HepG2 (cell line): Measurements from ENCODE around the gene TPRG1L. TPM values are rescaled to one million over a fixed set of nuclear protein-coding genes. Genes with fewer than 3 reads are reported as not detected.

ENCODE experiments used
- ATAC-seq: fragments of 200-7000 bp; cut with Tn5 transposase; 3 replicates; pipeline ENCODE4 v1.9.1; 2020; ENCODE audit warnings: mild to moderate bottlenecking, moderate library complexity
- BruUV-seq: library from RNA; stranded (reverse); fragments of 400-500 nt; replicated peaks from 2 replicates; lab custom pipeline; 2021; lab: Mats Ljungman, UMichigan
- CTCF ChIA-PET: fragments of 300-600 bp; formaldehyde crosslinking; extraction: SDS; loops from one replicate; lab custom pipeline; 2021; ENCODE audit warnings: low total read pairs, inconsistent platforms, low intra/inter-chr PET ratio; lab: Yijun Ruan, JAX
- POLR2A ChIA-PET: fragments of 350-600 bp; sonication (Branson Sonifier 250); formaldehyde crosslinking; loops from one replicate; lab custom pipeline; 2020; ENCODE audit warnings: antibody characterized with exemption, inconsistent platforms; lab: Yijun Ruan, JAX
- DNase-seq: peaks from one replicate; pipeline ENCODE4 v3.0.0-alpha.2; 2015; ENCODE audit warnings: low spot score
- FAIRE-seq: peaks from 3 replicates; lab custom pipeline; 2011; peaks lifted over from hg19 to GRCh38; lab: Jason Lieb, UNC
- H2AFZ ChIP-seq: one replicate; pipeline ENCODE4 v1.6.1; 2011; ENCODE audit warnings: low read length, inconsistent platforms
- H3K27ac ChIP-seq: fragments of 300-600 bp; 3 replicates; pipeline ENCODE4 v1.8.0; 2011; ENCODE audit warnings: mixed run types, mild to moderate bottlenecking, mixed read lengths, low read length, inconsistent platforms; ENCODE audit not compliant: insufficient read depth; ENCODE audit errors: extremely low read length
- H3K27me3 ChIP-seq, 2 experiments: fragments of 200-600 bp in 1 of 2; 2 replicates in 1 of 2; 3 replicates in 1 of 2; pipeline versions ENCODE4 v1.6.0 to v1.8.0; 2011; ENCODE audit warnings: low read length in 2 of 2, mild to moderate bottlenecking in 2 of 2, moderate library complexity in 2 of 2, inconsistent platforms in 1 of 2; ENCODE audit not compliant: insufficient read depth in 2 of 2, control insufficient read depth in 1 of 2
- H3K36me3 ChIP-seq, 2 experiments: fragments of 200-600 bp in 1 of 2; replicated peaks in 1 of 2; 2 replicates in 1 of 2; 3 replicates in 1 of 2; pipeline versions ENCODE4 v1.5.1 to v1.8.0; 2011; ENCODE audit warnings: low read length in 2 of 2, inconsistent platforms in 1 of 2; ENCODE audit not compliant: insufficient read depth in 2 of 2, control insufficient read depth in 1 of 2
- H3K4me1 ChIP-seq: 2 replicates; pipeline ENCODE4 v1.5.1; 2012; ENCODE audit warnings: low read length, inconsistent platforms; ENCODE audit not compliant: insufficient read depth
- H3K4me2 ChIP-seq: 2 replicates; pipeline ENCODE4 v1.6.0; 2011; ENCODE audit warnings: low read depth, low read length, inconsistent platforms
- H3K4me3 ChIP-seq, 3 experiments: fragments of 200-600 bp in 1 of 3; sonication (generic), shearing (Covaris generic) in 1 of 3; replicated peaks in 1 of 3; 2 replicates each; pipeline ENCODE4 v1.5.1; 2011 to 2016; ENCODE audit warnings: low read length in 3 of 3, inconsistent platforms in 2 of 3, low read depth in 2 of 3, mild to moderate bottlenecking in 2 of 3, control low read depth in 1 of 3, mixed read lengths in 1 of 3; ENCODE audit not compliant: insufficient read depth in 1 of 3
- H3K79me2 ChIP-seq: one replicate; pipeline ENCODE4 v1.6.1; 2011; ENCODE audit warnings: low read length, inconsistent platforms; ENCODE audit not compliant: insufficient read depth
- H3K9ac ChIP-seq: 2 replicates; pipeline ENCODE4 v1.6.0; 2011; ENCODE audit warnings: mild to moderate bottlenecking, low read depth, low read length, inconsistent platforms; ENCODE audit not compliant: insufficient read depth
- H3K9me3 ChIP-seq: 2 replicates; pipeline ENCODE4 v1.5.1; 2012; ENCODE audit warnings: mild to moderate bottlenecking, low read length
- H4K20me1 ChIP-seq: 2 replicates; pipeline ENCODE4 v1.6.0; 2011; ENCODE audit warnings: inconsistent platforms, mild to moderate bottlenecking, low read length, moderate library complexity; ENCODE audit not compliant: insufficient read depth
- ATF3 ChIP-seq: sonication (generic); formaldehyde crosslinking; IDR thresholded peaks from 2 replicates; pipeline ENCODE4 v1.4.0; 2020; ENCODE audit warnings: missing genetic modification reagents
- BATF2 ChIP-seq: sonication (generic); formaldehyde crosslinking; IDR thresholded peaks from 2 replicates; pipeline ENCODE4 v1.8.0; 2022; ENCODE audit warnings: mild to moderate bottlenecking, missing genetic modification reagents, moderate library complexity
- CBFB ChIP-seq: sonication (generic); formaldehyde crosslinking; IDR thresholded peaks from 2 replicates; pipeline ENCODE4 v1.4.0; 2020; ENCODE audit warnings: missing genetic modification reagents
- CENPT ChIP-seq: sonication (generic); formaldehyde crosslinking; IDR thresholded peaks from 2 replicates; pipeline ENCODE4 v1.8.0; 2022; ENCODE audit warnings: low read depth, mild to moderate bottlenecking, moderate library complexity, missing genetic modification reagents
- ETV6 ChIP-seq: sonication (generic); formaldehyde crosslinking; conservative IDR thresholded peaks from 2 replicates; pipeline ENCODE4 v1.4.0; 2020; ENCODE audit warnings: missing genetic modification reagents
- GABPA ChIP-seq, 2 experiments: IDR thresholded peaks; 2 replicates each; pipeline ENCODE4 v1.6.1; 2011 to 2016; ENCODE audit warnings: low read depth in 2 of 2, low read length in 1 of 2, missing biosample characterization in 1 of 2, missing genetic modification characterization in 1 of 2
- HOXA5 ChIP-seq: sonication (generic); formaldehyde crosslinking; IDR thresholded peaks from 2 replicates; pipeline ENCODE4 v1.4.0; 2020; ENCODE audit warnings: missing genetic modification reagents
- HOXD1 ChIP-seq: sonication (generic); formaldehyde crosslinking; IDR thresholded peaks from 2 replicates; pipeline ENCODE4 v1.5.0; 2020; ENCODE audit warnings: missing genetic modification reagents
- MNT ChIP-seq: fragments of 450-650 bp; IDR thresholded peaks from 2 replicates; pipeline ENCODE4 v1.6.1; 2016
- MTA3 ChIP-seq: sonication (generic); formaldehyde crosslinking; IDR thresholded peaks from 2 replicates; pipeline ENCODE4 v1.4.0; 2020; ENCODE audit warnings: missing genetic modification reagents
- SRSF9 ChIP-seq: fragments of 200-400 bp; formaldehyde crosslinking; IDR thresholded peaks from 2 replicates; pipeline ENCODE4 v1.6.1; 2018; ENCODE audit warnings: borderline replicate concordance, mild to moderate bottlenecking, low read depth, low read length; ENCODE audit not compliant: insufficient read depth, poor library complexity, severe bottlenecking
- THAP8 ChIP-seq: sonication (generic); formaldehyde crosslinking; IDR thresholded peaks from 2 replicates; pipeline ENCODE4 v1.5.1; 2020; ENCODE audit warnings: missing genetic modification reagents, mild to moderate bottlenecking, borderline replicate concordance
- TMF1 ChIP-seq: sonication (generic); formaldehyde crosslinking; IDR thresholded peaks from 2 replicates; pipeline ENCODE4 v1.8.1; 2022; ENCODE audit warnings: low read depth, missing genetic modification reagents
- ZEB1 ChIP-seq: IDR thresholded peaks from 2 replicates; pipeline ENCODE4 v1.6.1; 2012; ENCODE audit warnings: mild to moderate bottlenecking, low read depth, inconsistent platforms; ENCODE audit not compliant: insufficient replicate concordance
- ZNF850 ChIP-seq: sonication (generic); formaldehyde crosslinking; conservative IDR thresholded peaks from 2 replicates; pipeline ENCODE4 v1.9.0; 2021; ENCODE audit warnings: mild to moderate bottlenecking, missing genetic modification reagents
- WGBS: methylation state at CpG from one replicate; pipeline ENCODE4 v1.1.6; 2017; ENCODE audit warnings: low lambda C conversion rate; 5-methylcytosine and 5-hydroxymethylcytosine counted together
- in situ Hi-C: cut with HindIII; loops from 2 replicates; pipeline ENCODE4 v1.10.0; 2017; ENCODE audit warnings: low pct_unique_long_range_greater_than_20kb; ENCODE audit not compliant: extremely low pct_ligation_motif_present
- intact Hi-C: fragments of 100-400 bp; cut with micrococcal nuclease; formaldehyde crosslinking; loops from one replicate; pipeline ENCODE4 v1.10.0; 2022; ENCODE audit not compliant: unreplicated experiment
- polyA plus RNA-seq, 8 experiments: library from polyadenylated mRNA; depleted of rRNA in 3 of 8; stranded (reverse) in 7 of 8; unstranded in 1 of 8; fragments of >200 nt; fragmentation: Illumina TruSeq in 4 of 8; extraction: Trizol in 4 of 8; gene quantifications; 2 replicates each; pipeline versions ENCODE4 v1.2.1 to v1.2.3, GENCODE V29; 2011 to 2016; ENCODE audit warnings: low read depth in 4 of 8, missing spikeins in 1 of 8, mixed read lengths in 1 of 8; ENCODE audit not compliant: insufficient read depth in 1 of 8
- total RNA-seq, 5 experiments: library from RNA; depleted of rRNA; stranded (reverse); fragments of >200 nt; fragmentation: Illumina TruSeq; extraction: Trizol; gene quantifications; 2 replicates each; pipeline ENCODE4 v1.2.3, GENCODE V29; 2016; ENCODE audit warnings: low read depth in 1 of 5

TPRG1L gene
- total and polyA plus RNA-seq, 2 of the 13 experiments (the other 11 are each of a cell fraction or from before 2014, with no cell fraction given) = 21.3 to 37.4 TPM

GRCh38 chr1:3638676-3639075 lies 13.9 kb downstream of the TPRG1L start:
- Histone ChIP-seq H3K9ac (no peak overlapping the region), H3K4me3 (no peak overlapping the region), H3K4me1 (no peaks in the 10 kb centered on the region), H3K36me3 (peaks cover 13 to 51% of the 10 kb centered on the region in 2 experiments; a peak in 4 of 5 replicates), H3K27me3 (no peaks in the 10 kb centered on the region), H2AFZ (no peak overlapping the region), H4K20me1 (no peaks in the 10 kb centered on the region), H3K9me3 (no peaks in the 10 kb centered on the region), H3K27ac (no peak overlapping the region), H3K4me2 (no peak overlapping the region), H3K79me2 (no peaks in the 10 kb centered on the region)
- TF ChIP-seq THAP8 (CRISPR knock-in tag) (no peak), BATF2 (CRISPR knock-in tag) (no peak), HOXD1 (CRISPR knock-in tag) (no peak), ZNF850 (CRISPR knock-in tag) (no peak), GABPA (IDR thresholded peaks at IDR 0.05; ENCODE audit: low read depth, low read length) (no peak), GABPA (CRISPR knock-in tag; IDR thresholded peaks at IDR 0.05; ENCODE audit: low read depth) (no peak), MNT (no peak), CENPT (CRISPR knock-in tag) (no peak), TMF1 (no peak), HOXA5 (no peak), MTA3 (CRISPR knock-in tag) (no peak), CBFB (CRISPR knock-in tag) (no peak), ETV6 (CRISPR knock-in tag) (no peak), ZEB1 (no peak), ATF3 (CRISPR knock-in tag) (no peak), SRSF9 (no peak)
- in situ Hi-C loops (no loop called here), intact Hi-C loops (no loop called here)
- ChIA-PET POLR2A (no interaction called here), CTCF (no interaction called here)
- WGBS = 96% methylated on average over 15 of the region's 15 CpGs
- BruUV-seq = no TSS peak
- ATAC-seq (no peak), DNase-seq (no peak), FAIRE-seq (no peak)
